HEK293T (cell line): ENCODE data around the gene C1RL.

ENCODE experiments used
- FOXA1 ChIP-seq: fragments of 450-650 bp; IDR thresholded peaks from 2 replicates; pipeline ENCODE4 v1.6.1; 2016; ENCODE audit warnings: mild to moderate bottlenecking
- FOXK2 ChIP-seq: fragments of 450-650 bp; IDR thresholded peaks from 2 replicates; pipeline ENCODE4 v1.6.1; 2016; ENCODE audit warnings: mild to moderate bottlenecking
- FOXM1 ChIP-seq: fragments of 450-650 bp; IDR thresholded peaks from 2 replicates; pipeline ENCODE4 v1.6.1; 2017; ENCODE audit warnings: mild to moderate bottlenecking, borderline replicate concordance
- HDGF ChIP-seq: fragments of 450-650 bp; IDR thresholded peaks from 2 replicates; pipeline ENCODE4 v1.6.1; 2017; ENCODE audit warnings: antibody characterized with exemption, borderline replicate concordance
- SP1 ChIP-seq: fragments of 450-650 bp; IDR thresholded peaks from 2 replicates; pipeline ENCODE4 v1.6.1; 2017
- TARDBP ChIP-seq: fragments of 450-650 bp; IDR thresholded peaks from 2 replicates; pipeline ENCODE4 v1.6.1; 2016

DNA sequence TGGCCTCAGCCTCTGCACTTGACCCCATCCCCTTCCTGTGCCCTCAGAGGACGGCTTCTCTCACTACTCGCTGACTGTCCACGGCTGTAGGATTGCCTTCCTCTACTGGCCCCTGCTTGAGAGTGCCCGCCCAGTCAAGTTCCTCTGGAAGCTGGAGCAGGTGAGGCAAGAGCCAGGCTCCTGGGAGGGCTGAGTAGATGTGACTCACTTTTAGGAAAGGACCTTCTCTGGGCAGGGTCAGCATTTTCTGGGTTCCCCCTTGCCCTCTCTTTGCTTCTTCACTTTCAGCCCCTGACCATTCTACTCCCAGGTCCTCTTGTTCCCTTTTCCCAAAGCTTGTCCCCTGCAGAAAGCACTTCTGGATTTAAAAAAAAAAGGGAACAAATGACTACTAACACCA, 28.9 kb upstream of the C1RL start:
- no peak for TF ChIP-seq FOXK2
- TF ChIP-seq SP1: no peak
- no peak for TF ChIP-seq TARDBP
- no peak for TF ChIP-seq HDGF
- TF ChIP-seq FOXM1: no peak
- TF ChIP-seq FOXA1: no peak
